NCI-H2171 treated with DMSO at 0.1 percent for 48 hours (cell line): ENCODE measurements around the gene KCNJ5.
A peak's percentile ranks its signal among the peaks of the same experiment; 100 is the strongest.

ENCODE experiments used
- DNase-seq: peaks from one replicate; lab custom pipeline; 2025; lab: John Stamatoyannopoulos, UW

The KCNJ5 gene

GRCh38 chr11:128933481-128934178 lies 42.5 kb downstream of the KCNJ5 start:
- DNase-seq, result no peak

- no peak for DNase-seq
Measured at GRCh38 chr11:128934351-128934750, 43.2 kb downstream of the KCNJ5 start.

- no peak for DNase-seq
Measured at GRCh38 chr11:128934926-128935325, 43.8 kb downstream of the KCNJ5 start.

- peak; percentile 66 for DNase-seq
Measured at GRCh38 chr11:128936606-128937251, 45.6 kb downstream of the KCNJ5 start.

GRCh38 chr11:128937480-128937879 lies 46.3 kb downstream of the KCNJ5 start:
- DNase-seq, result no peak

- DNase-seq, result no peak
Measured at GRCh38 chr11:128938156-128938885, 47.2 kb downstream of the KCNJ5 start.

- DNase-seq, result peak; percentile 13
Measured at GRCh38 chr11:128939591-128939990, 48.4 kb downstream of the KCNJ5 start.

GRCh38 chr11:128940156-128940555 lies 49.0 kb downstream of the KCNJ5 start:
- no peak for DNase-seq

- DNase-seq, result peak; percentile 36
Measured at GRCh38 chr11:128940603-128941002, 49.4 kb downstream of the KCNJ5 start.

GRCh38 chr11:128941110-128941509 lies 50.0 kb downstream of the KCNJ5 start:
- no peak for DNase-seq

- no peak for DNase-seq
Measured at GRCh38 chr11:128941573-128942271, 50.6 kb downstream of the KCNJ5 start.

- DNase-seq, result no peak
Measured at GRCh38 chr11:128942272-128942612, 51.1 kb downstream of the KCNJ5 start.

GRCh38 chr11:128942817-128943427 lies 51.8 kb downstream of the KCNJ5 start, which contains the start of gene TP53AIP1:
TP53AIP1 (minus strand) TSS chr11:128942871; CDS start chr11:128937818, 5,053 bp downstream.
- DNase-seq, result no peak

- no peak for DNase-seq
Measured at GRCh38 chr11:128943428-128943976, 52.3 kb downstream of the KCNJ5 start.

- DNase-seq, result no peak
Measured at GRCh38 chr11:128946648-128947047, 55.5 kb downstream of the KCNJ5 start.

- DNase-seq, result no peak
Measured at GRCh38 chr11:128947773-128948172, 56.6 kb downstream of the KCNJ5 start.

- DNase-seq, result no peak
Measured at GRCh38 chr11:128948583-128948982, 57.4 kb downstream of the KCNJ5 start.

GRCh38 chr11:128949791-128950454 lies 58.8 kb downstream of the KCNJ5 start:
- DNase-seq, result no peak

GRCh38 chr11:128953151-128953550 lies 62.0 kb downstream of the KCNJ5 start:
- DNase-seq, result no peak

- no peak for DNase-seq
Measured at GRCh38 chr11:128955636-128956035, 64.5 kb downstream of the KCNJ5 start.
